GM21367 (cell line): ENCODE results near the gene ARHGAP24.
"Not testable (repeated sequence)": the region's sequence is repeated elsewhere in the genome, so short reads cannot be mapped to it uniquely, and the experiment has no call there.

Experiments
- ATAC-seq: cut with Tn5 transposase; IDR thresholded peaks from one replicate; pipeline ENCODE4 v1.9.1; 2021; ENCODE audit not compliant: unreplicated experiment

Gene ARHGAP24

GRCh38 chr4:85901500-85901899 is 426.6 kb downstream of the ARHGAP24 start:
- no peak for ATAC-seq

GRCh38 chr4:85902647-85903046 is 427.7 kb downstream of the ARHGAP24 start:
- ATAC-seq: not testable (repeated sequence)

- no peak for ATAC-seq
These were observed 430.8 kb downstream of the ARHGAP24 start for GRCh38 chr4:85905761-85906160.

- ATAC-seq: no peak
These were observed 432.1 kb downstream of the ARHGAP24 start for GRCh38 chr4:85907001-85907400.

GRCh38 chr4:85909851-85910250 is 434.9 kb downstream of the ARHGAP24 start:
- ATAC-seq: no peak

- ATAC-seq: no peak
These were observed 436.0 kb downstream of the ARHGAP24 start for GRCh38 chr4:85910985-85911384.

- ATAC-seq: no peak
These were observed 439.2 kb downstream of the ARHGAP24 start for GRCh38 chr4:85913931-85914694.

- not testable (repeated sequence) for ATAC-seq
These were observed 440.6 kb downstream of the ARHGAP24 start for GRCh38 chr4:85915570-85915969.

GRCh38 chr4:85919200-85919887 is 444.4 kb downstream of the ARHGAP24 start:
- no peak for ATAC-seq

GRCh38 chr4:85925071-85925470 is 450.1 kb downstream of the ARHGAP24 start:
- ATAC-seq: no peak

- ATAC-seq: no peak
These were observed 454.0 kb downstream of the ARHGAP24 start for GRCh38 chr4:85928775-85929591.

GRCh38 chr4:85929961-85930665 is 455.2 kb downstream of the ARHGAP24 start:
- ATAC-seq: no peak

GRCh38 chr4:85932500-85933290 is 457.7 kb downstream of the ARHGAP24 start:
- ATAC-seq: no peak

- no peak for ATAC-seq
These were observed 458.3 kb downstream of the ARHGAP24 start for GRCh38 chr4:85933291-85933640.

- ATAC-seq: no peak
These were observed 462.6 kb downstream of the ARHGAP24 start for GRCh38 chr4:85937507-85937906.

- no peak for ATAC-seq
These were observed 463.1 kb downstream of the ARHGAP24 start for GRCh38 chr4:85938062-85938461.

GRCh38 chr4:85938902-85939301 is 464.0 kb downstream of the ARHGAP24 start:
- no peak for ATAC-seq

GRCh38 chr4:85939595-85939994 is 464.6 kb downstream of the ARHGAP24 start:
- no peak for ATAC-seq

- ATAC-seq: no peak
These were observed 465.2 kb downstream of the ARHGAP24 start for GRCh38 chr4:85940151-85940550.

GRCh38 chr4:85942107-85942506 is 467.2 kb downstream of the ARHGAP24 start:
- ATAC-seq: no peak
